HG03571 (cell line): ENCODE data around the gene FBN3.
"Not testable (repeated sequence)": the region's sequence is repeated elsewhere in the genome, so short reads cannot be mapped to it uniquely, and the experiment has no call there.

Experiments used
- ATAC-seq: cut with Tn5 transposase; IDR thresholded peaks from one replicate; pipeline ENCODE4 v1.9.1; 2021; ENCODE audit not compliant: unreplicated experiment

The FBN3 gene

GRCh38 chr19:8064911-8065874 is 84.2 kb downstream of the FBN3 start:
- ATAC-seq, result no peak

GRCh38 chr19:8057545-8058270 is 91.7 kb downstream of the FBN3 start:
- no peak for ATAC-seq

GRCh38 chr19:8056533-8056932 is 92.9 kb downstream of the FBN3 start:
- no peak for ATAC-seq

- no peak for ATAC-seq
Measured at GRCh38 chr19:8054169-8054568, 95.2 kb downstream of the FBN3 start.

GRCh38 chr19:8052464-8052859 is 96.9 kb downstream of the FBN3 start, which contains the start of gene CCL25:
TSS of gene CCL25 (plus strand) at chr19:8052760. CDS start at chr19:8053050, 290 bp downstream.
- ATAC-seq, result no peak

GRCh38 chr19:8050274-8051096 is 98.9 kb downstream of the FBN3 start:
- ATAC-seq, result peak; percentile 82

- ATAC-seq, result no peak
Measured at GRCh38 chr19:8046569-8047165, 102.7 kb downstream of the FBN3 start.

GRCh38 chr19:8045872-8046568 is 103.4 kb downstream of the FBN3 start:
- no peak for ATAC-seq

- ATAC-seq, result no peak
Measured at GRCh38 chr19:8044018-8044417, 105.4 kb downstream of the FBN3 start.

- no peak for ATAC-seq
Measured at GRCh38 chr19:8042900-8043299, 106.5 kb downstream of the FBN3 start.

- no peak for ATAC-seq
Measured at GRCh38 chr19:8041531-8041931, 107.9 kb downstream of the FBN3 start.

- ATAC-seq, result no peak
Measured at GRCh38 chr19:8039231-8039630, 110.2 kb downstream of the FBN3 start.

GRCh38 chr19:8038815-8039214 is 110.6 kb downstream of the FBN3 start:
- no peak for ATAC-seq

- no peak for ATAC-seq
Measured at GRCh38 chr19:8036434-8037099, 112.8 kb downstream of the FBN3 start.

- ATAC-seq, result no peak
Measured at GRCh38 chr19:8034178-8034525, 115.2 kb downstream of the FBN3 start.

- not testable (repeated sequence) for ATAC-seq
Measured at GRCh38 chr19:8033287-8034177, 115.9 kb downstream of the FBN3 start.

- ATAC-seq, result no peak
Measured at GRCh38 chr19:8030960-8031359, 118.4 kb downstream of the FBN3 start.

- no peak for ATAC-seq
Measured at GRCh38 chr19:8028951-8029491, 120.4 kb downstream of the FBN3 start.
